Nephron (organoid): ENCODE results near the gene GSN.
"Not testable (repeated sequence)": the region's sequence is repeated elsewhere in the genome, so short reads cannot be mapped to it uniquely, and the experiment has no call there.

ENCODE experiments used
- H3K27ac Mint-ChIP-seq, 3 experiments: 2 replicates each; pipeline ENCODE4 v1.8.0; 2020; ENCODE audit warnings: mixed read lengths in 3 of 3, mild to moderate bottlenecking in 2 of 3, moderate library complexity in 1 of 3
- H3K27me3 Mint-ChIP-seq: 2 replicates; pipeline ENCODE4 v1.8.0; 2021; ENCODE audit warnings: low read depth, mild to moderate bottlenecking, moderate library complexity, mixed read lengths
- H3K36me3 Mint-ChIP-seq: 2 replicates; pipeline ENCODE4 v1.8.0; 2020; ENCODE audit warnings: low read depth, mixed read lengths
- H3K4me1 Mint-ChIP-seq: 2 replicates; pipeline ENCODE4 v1.8.0; 2020; ENCODE audit warnings: mixed read lengths
- H3K4me3 Mint-ChIP-seq, 3 experiments: 2 replicates each; pipeline ENCODE4 v1.8.0; 2020; ENCODE audit warnings: mild to moderate bottlenecking in 3 of 3, mixed read lengths in 3 of 3, moderate library complexity in 2 of 3
- H3K9me3 Mint-ChIP-seq: 2 replicates; pipeline ENCODE4 v1.8.0; 2020; ENCODE audit warnings: mixed read lengths
- CTCF ChIP-seq, 3 experiments: fragments of 200-600 bp; sonication (generic); IDR thresholded peaks; one replicate each; pipeline ENCODE4 v1.5.0; 2021; ENCODE audit warnings: antibody characterized with exemption in 3 of 3; ENCODE audit not compliant: unreplicated experiment in 3 of 3

GSN gene

GRCh38 chr9:121289772-121290370 is 21.9 kb downstream of the GSN start:
- Mint-ChIP-seq H3K4me3 (peak overlapping the region; percentile 1 to 24 (median 8)), H3K27me3 (no peaks in the 10 kb centered on the region), H3K27ac (peak overlapping the region; percentile 97 to 99 (median 99)), H3K4me1 (peaks cover 57% of the 10 kb centered on the region), H3K9me3 (no peaks in the 10 kb centered on the region), H3K36me3 (no peaks in the 10 kb centered on the region)
- TF ChIP-seq CTCF (IDR thresholded peaks at IDR 0.05; ENCODE audit: unreplicated experiment in 3 of 3): no peak

- H3K36me3 Mint-ChIP-seq, H3K4me3 Mint-ChIP-seq, H3K27me3 Mint-ChIP-seq, H3K9me3 Mint-ChIP-seq: not testable (repeated sequence)
- peaks cover 52% of the 10 kb centered on the region for H3K4me1 Mint-ChIP-seq
- peak overlapping the region in 2 of 3 experiments; percentile 55 to 99 for H3K27ac Mint-ChIP-seq
Measured at GRCh38 chr9:121291536-121291935, 23.6 kb downstream of the GSN start.

GRCh38 chr9:121292051-121292450 is 24.1 kb downstream of the GSN start:
- H3K4me1 Mint-ChIP-seq: peaks cover 51% of the 10 kb centered on the region
- no peaks in the 10 kb centered on the region for H3K27me3 Mint-ChIP-seq
- H3K27ac Mint-ChIP-seq: peak overlapping the region in 1 of 3 experiments; percentile 99
- H3K9me3 Mint-ChIP-seq: no peaks in the 10 kb centered on the region
- no peak overlapping the region for H3K4me3 Mint-ChIP-seq
- H3K36me3 Mint-ChIP-seq: no peaks in the 10 kb centered on the region
- TF ChIP-seq CTCF (IDR thresholded peaks at IDR 0.05; ENCODE audit: unreplicated experiment in 3 of 3): no peak

- Mint-ChIP-seq H3K4me1 (peaks cover 50% of the 10 kb centered on the region), H3K9me3 (no peaks in the 10 kb centered on the region), H3K27me3 (no peaks in the 10 kb centered on the region), H3K36me3 (no peaks in the 10 kb centered on the region), H3K27ac (peak overlapping the region in 1 of 3 experiments; percentile 64), H3K4me3 (no peak overlapping the region)
- TF ChIP-seq CTCF (IDR thresholded peaks at IDR 0.05; ENCODE audit: unreplicated experiment in 3 of 3): no peak
Measured at GRCh38 chr9:121292801-121293241, 24.9 kb downstream of the GSN start.

GRCh38 chr9:121294151-121294743 is 26.3 kb downstream of the GSN start:
- Mint-ChIP-seq H3K4me1 (peaks cover 49% of the 10 kb centered on the region), H3K36me3 (no peaks in the 10 kb centered on the region), H3K27me3 (no peaks in the 10 kb centered on the region), H3K27ac (peak overlapping the region in 2 of 3 experiments; percentile 54 to 98), H3K9me3 (no peaks in the 10 kb centered on the region), H3K4me3 (no peak overlapping the region)
- no peak for TF ChIP-seq CTCF (IDR thresholded peaks at IDR 0.05; ENCODE audit: unreplicated experiment in 3 of 3)

- no peak for TF ChIP-seq CTCF (IDR thresholded peaks at IDR 0.05; ENCODE audit: unreplicated experiment in 3 of 3)
- Mint-ChIP-seq H3K4me1 (peaks cover 43% of the 10 kb centered on the region), H3K36me3 (no peaks in the 10 kb centered on the region), H3K4me3 (no peak overlapping the region), H3K9me3 (no peaks in the 10 kb centered on the region), H3K27me3 (no peaks in the 10 kb centered on the region), H3K27ac (peak overlapping the region; percentile 1 to 98 (median 53))
Measured at GRCh38 chr9:121294866-121295661, 27.1 kb downstream of the GSN start.
